Hepatocyte (in vitro differentiated cells): ENCODE measurements around the gene TNFRSF1B.

Source experiments
- EZH2phosphoT487 ChIP-seq: fragments of 200-600 bp; sonication (generic); IDR thresholded peaks from one replicate; pipeline ENCODE4 v1.6.1; 2018; ENCODE audit warnings: antibody characterized with exemption, mild to moderate bottlenecking, low read depth, moderate library complexity; ENCODE audit not compliant: unreplicated experiment, severe bottlenecking
- TF ChIP-seq, protein P1 (sequence below): fragments of 200-600 bp; sonication (generic); IDR thresholded peaks from 2 replicates; pipeline ENCODE4 v1.5.1; 2016; ENCODE audit warnings: antibody characterized with exemption, mild to moderate bottlenecking; ENCODE audit not compliant: poor library complexity

- TF ChIP-seq, protein P1, sequence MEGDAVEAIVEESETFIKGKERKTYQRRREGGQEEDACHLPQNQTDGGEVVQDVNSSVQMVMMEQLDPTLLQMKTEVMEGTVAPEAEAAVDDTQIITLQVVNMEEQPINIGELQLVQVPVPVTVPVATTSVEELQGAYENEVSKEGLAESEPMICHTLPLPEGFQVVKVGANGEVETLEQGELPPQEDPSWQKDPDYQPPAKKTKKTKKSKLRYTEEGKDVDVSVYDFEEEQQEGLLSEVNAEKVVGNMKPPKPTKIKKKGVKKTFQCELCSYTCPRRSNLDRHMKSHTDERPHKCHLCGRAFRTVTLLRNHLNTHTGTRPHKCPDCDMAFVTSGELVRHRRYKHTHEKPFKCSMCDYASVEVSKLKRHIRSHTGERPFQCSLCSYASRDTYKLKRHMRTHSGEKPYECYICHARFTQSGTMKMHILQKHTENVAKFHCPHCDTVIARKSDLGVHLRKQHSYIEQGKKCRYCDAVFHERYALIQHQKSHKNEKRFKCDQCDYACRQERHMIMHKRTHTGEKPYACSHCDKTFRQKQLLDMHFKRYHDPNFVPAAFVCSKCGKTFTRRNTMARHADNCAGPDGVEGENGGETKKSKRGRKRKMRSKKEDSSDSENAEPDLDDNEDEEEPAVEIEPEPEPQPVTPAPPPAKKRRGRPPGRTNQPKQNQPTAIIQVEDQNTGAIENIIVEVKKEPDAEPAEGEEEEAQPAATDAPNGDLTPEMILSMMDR, result no peak
- TF ChIP-seq EZH2phosphoT487, result no peak
Observed at GRCh38 chr1:12251442-12251841, 84.7 kb downstream of the TNFRSF1B start.
